ENCODE data around the gene DAP.
"Not testable (repeated sequence)": the region's sequence is repeated elsewhere in the genome, so short reads cannot be mapped to it uniquely, and the experiment has no call there.

The DAP gene

DNA sequence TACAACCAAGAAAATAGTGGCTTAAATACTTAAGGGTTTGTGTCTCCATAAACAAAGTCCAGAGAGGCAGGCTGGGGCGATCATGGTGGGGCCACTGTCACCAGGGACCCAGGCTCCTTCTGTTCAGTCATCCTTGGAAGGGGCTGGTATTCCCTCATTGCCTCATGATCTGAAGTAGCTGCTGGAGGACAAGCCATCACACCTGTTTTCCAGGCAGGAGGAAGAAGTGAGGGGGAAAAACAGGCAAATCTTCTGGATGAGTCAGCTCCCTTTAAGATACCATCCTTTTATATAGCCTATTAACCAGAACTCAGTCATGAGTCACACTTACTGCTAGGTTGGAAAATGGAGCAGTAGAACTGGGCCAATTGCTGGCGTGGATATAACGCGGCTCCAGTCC, 92.3 kb downstream of the DAP start:
- no peak for DNase-seq

DNA sequence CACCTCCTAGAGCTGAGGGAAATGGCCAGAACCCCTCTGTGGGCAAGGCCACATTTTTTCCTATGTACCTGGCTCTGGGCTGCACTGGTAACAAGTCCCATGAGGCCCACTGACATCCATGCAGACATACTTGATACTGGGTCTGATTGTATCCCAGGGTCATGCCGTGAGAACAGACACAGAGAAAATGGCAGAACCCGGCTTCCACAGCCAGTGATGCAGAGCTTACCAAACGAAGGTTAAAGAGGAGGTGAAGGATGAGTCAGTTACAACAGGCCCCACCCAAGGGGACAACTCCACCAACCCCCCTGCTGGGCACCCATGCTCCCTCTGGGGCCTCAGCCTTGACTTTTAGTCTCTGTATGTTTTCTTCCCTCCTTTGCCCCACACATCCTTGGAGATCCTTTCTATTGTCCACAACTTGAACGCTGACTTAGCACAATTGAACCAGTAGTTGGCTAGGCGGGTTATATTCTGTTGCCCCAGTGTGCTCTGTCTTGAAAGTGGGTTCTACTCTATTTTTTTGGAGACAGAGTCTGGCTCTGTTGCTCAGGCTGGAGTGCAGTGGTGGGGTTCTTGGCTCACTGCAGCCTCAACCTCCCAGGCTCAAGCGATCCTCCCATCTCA, 93.5 kb downstream of the DAP start:
- DNase-seq = no peak

DNA sequence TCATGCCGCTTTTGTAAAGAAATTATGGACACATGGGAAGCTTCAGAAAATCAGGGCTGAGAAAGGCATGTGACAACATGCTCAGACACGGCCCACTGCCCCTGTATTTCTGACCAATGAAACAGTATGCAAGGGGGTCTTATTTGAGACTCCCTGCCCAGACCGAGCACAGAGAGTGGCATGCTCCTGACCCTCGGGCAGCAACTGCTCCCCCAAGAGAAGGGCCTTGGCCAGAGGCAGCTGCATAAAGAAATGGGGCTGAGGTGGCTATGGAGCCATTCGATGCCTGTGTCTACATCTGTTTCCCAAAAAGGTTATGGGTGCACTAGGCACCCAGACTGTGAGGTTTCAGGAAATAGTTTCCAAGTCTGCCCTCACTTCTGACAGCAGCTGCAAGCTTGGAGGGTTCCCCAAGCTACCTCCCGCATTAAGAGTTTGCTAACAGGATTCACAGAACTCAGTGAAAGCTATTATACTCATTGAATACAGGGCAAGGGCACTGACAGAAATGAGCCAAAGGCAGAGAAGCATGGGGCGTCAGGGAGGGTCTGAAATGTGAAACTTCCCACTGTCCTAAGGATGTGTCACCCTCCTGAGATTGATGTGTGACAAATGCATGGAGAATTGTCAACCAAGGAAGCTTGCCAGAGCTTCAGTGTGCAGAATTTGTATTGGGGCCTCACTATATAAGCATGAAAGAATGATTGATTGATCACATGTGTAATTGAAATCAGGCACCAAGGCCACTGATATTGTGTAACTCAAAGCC, 94.3 kb downstream of the DAP start:
- no peak for DNase-seq

DNA sequence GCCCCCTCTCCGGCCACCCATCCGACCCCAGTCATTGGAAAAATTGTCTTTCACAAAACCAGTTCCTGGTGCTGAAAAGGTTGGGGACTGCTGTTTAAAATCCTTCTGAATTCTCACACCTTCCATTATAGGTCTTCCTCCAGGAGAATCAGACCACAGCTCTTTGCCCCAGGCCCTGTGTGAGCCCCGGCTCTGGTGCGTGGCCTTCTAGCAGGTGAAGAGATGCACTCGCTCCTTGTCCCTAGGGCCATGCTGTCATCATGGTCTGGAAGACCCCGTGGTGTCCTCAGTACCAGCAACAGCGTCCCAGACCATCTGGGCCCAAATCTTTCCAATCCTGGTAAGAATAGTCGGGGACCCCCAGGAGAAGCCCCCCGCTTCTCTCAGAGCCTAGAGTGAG, 95.2 kb downstream of the DAP start:
- no peak for DNase-seq

DNA sequence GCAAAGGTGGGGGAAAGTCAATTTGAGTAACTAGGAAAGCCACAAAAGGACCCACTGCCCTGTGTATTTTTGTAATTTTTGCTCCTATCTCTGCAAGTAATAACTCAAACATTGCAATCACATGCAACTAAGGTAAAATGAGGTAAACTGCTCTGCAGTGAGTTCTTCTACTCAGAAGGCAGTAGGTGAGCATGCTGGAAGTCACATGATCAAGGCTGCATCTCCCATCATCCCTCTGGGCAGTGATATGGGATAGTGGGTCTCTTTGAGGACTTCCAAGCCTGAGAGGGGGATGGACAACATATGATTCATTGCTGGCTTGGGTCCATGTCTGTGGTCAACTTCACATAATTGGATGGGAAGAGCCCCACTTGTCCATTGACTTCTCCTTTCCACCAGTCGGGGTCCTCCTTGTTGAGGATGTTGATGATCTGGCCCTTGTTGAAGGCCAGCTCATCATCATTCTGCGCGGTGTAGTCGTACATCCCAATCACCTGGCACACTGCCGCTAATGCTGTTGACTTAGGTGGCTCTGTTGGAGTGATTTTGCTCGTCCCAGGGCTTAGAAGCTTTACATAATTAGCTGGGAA, 96.8 kb downstream of the DAP start:
- DNase-seq = not testable (repeated sequence)

DNA sequence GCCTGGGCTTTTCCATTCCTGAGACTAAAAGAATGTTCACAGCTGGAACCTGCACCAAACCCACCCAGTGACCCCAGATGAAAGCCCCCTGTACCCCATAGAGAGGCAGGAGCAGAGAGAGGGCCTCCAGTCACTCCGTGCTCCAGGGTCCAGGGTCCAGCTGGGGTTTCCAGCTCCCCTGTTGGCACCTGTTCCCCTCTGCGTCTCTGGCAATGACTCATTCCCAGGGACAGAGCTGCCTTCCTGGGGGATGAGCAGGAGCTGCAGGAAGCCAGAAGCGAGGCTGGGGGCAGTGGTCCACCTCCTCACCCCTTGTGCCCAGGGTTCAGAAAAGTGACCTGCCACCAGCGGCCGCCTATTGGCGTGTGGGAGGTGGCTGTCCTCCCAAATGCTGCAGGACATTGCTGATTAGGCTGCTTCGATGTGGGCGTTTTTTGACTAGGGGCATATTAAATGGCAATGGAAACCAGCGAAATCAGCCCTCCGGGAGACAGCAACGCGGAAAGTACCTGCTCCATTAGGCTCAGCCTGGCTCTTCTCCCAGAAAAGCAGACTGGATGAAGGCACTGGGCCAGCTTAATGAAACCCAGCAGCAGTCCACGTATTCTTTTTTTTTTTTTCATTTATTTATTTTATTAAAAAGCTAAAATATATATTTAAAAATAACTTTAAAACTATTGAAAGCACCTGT, 97.4 kb downstream of the DAP start:
- DNase-seq = no peak

DNA sequence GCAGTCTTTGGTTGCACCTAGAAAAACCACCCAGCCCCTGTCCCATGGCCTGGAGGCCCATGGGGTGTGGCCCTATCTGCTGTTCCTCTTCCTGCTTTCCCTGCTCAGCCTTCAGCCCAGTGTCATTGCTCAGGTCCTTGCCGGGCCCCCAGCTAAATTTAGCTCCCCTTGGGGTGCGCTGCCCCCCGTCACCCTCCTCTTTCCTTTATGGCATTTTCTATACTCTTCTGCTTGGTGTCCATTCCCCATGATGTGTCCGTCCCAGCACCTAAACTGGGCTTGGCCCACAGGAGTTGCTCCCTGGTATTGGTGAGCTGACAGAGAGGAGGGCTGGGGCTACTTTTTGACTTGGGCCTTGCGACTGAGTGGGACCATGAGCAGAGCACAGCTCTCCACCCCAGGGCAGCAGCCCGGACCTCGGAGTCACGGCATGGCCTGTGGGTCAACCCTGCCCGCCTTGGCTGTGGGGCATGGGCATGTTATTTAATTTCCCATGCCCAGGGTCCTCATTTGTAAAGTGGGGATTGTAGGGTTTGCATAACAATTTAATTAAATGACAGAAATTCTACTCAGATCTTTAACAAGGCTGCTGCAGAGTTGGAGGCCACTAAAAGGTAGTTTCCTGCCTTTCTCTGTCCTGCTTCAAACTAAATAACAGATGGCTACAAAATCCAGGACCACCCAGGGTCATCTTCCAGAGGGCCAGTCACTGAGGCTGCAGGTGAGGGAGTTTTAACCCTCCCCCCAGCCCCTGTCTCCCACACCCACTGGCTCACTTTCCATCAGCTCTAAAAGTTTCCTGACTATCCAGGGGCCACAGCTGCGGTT, 98.2 kb downstream of the DAP start:
- DNase-seq = no peak

DNA sequence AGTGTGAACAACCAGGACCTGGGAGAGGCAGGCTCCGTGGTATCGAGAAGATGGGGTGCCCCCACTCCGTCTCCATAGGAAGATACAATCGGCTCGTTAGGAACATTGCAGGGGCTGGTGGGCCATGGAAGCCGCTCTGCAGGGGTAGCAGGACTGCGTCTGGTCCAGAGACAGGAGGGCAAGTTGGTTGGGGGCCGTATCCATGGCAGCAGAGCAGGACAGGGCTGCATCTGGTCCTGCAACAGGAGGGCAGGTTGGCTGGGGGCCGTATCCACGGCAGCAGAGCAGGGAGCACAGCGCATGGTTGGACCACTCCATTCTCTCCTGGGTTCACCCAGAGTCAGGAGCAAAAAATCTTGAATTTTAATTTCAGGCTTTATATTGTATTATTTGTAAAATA, 99.0 kb downstream of the DAP start:
- DNase-seq = no peak

DNA sequence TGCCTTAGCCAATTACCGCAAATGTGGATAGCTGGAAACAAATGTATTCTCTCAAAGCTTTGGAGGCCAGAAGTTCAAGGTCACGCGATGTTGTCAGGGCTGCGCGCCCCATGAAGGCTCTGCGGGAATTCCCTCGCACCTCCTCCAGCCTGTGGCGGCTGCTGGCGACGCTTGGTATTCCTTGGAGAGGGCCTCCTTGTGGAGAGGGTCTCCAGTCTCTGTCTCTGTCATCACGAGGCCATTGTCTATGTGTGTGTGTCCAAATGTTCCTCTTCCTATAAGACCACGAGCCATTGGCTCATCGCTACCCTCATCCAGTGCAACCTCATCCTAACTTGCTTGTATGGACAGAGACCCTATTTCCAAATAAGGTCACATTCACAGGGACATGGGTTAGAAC, 99.6 kb downstream of the DAP start:
- DNase-seq = no peak

DNA sequence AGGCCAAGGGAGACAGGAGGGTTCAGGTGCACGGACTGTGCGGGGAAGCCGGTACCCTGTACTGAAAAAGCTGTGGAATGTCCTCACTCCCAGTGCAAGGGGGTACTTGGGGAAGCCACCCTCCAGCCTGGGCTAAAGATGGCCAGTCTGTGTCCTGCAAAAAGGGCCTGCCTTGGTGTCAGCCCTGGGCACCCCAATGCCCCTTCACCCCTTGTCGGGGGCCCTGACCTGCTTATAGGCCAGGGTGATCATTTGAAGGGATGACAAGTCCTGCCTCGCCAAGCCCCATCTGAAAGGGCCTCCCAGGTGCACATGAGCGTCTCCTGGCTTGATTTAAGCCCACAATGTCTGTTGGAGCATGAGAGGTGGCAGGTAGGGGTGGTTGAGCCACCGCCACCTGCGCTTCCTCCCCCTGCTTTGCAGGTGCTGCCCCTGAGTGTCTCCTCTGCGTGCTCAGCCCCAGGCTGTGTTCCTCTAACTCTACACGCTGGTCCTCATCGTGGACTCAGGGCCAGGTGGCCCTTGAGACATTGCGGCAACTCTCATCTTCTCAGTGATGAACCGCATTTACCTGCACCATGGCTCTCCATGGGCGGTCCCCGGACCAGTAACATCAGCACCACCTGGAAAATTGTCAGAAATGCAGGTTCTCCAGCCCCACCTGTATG, 100.2 kb downstream of the DAP start:
- no peak for DNase-seq

DNA sequence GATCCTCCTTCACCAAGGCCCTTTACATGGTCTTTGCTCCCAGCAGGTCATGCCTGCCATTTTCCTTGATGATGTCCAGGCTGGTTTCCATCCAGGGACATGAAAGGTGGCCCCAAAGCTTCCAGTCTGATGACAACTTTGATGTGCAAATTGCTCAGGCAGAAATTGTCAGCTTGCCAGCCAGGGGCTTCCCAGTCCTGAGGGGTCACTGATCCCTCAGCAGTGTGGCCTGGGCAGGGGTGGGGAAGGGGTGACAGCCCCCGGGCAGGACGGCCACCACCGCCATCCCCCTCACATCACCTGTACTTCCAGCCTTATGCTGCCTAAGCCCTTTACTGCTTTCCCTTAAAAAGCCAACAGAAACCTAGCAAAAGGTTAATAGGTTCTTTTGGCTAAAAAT, 100.9 kb downstream of the DAP start:
- no peak for DNase-seq

DNA sequence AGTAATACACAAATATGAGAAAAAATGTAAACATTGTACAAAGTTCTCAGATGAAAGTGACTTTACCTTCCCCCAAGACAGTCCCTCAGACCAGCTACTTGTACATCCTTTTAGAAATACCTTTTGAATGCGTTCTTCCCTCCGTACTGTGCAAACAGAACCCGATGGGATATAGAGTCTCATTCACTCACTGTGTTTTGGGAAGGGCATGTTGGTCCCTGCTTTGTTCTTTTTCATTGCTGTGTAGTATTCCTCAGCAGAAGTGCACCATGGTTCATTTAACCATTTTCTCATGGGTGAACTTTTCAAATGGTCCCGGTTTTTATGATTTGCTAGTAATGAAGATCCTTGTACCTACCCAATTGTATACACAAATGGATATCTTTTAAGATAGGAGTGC, 102.8 kb downstream of the DAP start:
- DNase-seq = no peak

DNA sequence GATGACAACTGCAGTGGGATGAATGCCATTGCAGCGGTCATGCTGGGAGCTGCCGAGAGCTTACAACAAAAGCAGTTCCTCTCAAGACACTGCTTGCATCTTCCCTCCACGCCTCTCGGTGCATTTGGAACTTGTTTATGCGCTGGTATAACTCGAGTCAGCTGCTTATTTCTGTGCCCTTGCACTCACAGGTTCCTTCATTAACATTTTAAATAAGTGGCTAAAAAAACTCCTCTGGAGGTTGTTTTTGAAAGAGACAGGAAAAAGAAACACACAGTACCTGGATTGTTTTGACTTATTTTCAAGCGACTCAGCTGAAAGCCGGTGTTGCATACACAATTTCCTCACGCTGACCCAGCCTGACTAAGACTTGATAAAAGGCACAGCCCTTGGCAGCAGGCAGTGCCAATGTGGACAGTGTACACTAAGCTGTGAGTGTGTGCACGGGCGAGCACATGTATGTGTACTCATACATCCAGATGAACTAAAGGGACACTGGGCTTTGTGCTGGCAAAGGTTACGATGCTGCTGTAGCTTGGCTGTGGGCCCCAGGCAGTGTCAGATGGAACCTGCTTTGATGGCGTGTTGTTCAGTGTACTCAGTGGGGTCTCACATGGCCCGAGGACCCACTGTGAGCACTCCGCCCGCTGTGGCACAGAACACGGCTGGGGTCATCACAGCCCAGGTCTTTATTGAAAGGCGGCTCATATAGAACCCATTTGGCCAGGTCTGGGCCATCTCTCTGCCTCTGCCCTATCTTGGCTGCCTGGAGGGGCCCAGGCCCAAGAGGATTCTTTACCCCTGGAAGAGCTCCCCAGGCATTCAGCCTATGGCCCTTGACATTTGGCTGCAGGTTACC, 104.8 kb downstream of the DAP start:
- DNase-seq = no peak

DNA sequence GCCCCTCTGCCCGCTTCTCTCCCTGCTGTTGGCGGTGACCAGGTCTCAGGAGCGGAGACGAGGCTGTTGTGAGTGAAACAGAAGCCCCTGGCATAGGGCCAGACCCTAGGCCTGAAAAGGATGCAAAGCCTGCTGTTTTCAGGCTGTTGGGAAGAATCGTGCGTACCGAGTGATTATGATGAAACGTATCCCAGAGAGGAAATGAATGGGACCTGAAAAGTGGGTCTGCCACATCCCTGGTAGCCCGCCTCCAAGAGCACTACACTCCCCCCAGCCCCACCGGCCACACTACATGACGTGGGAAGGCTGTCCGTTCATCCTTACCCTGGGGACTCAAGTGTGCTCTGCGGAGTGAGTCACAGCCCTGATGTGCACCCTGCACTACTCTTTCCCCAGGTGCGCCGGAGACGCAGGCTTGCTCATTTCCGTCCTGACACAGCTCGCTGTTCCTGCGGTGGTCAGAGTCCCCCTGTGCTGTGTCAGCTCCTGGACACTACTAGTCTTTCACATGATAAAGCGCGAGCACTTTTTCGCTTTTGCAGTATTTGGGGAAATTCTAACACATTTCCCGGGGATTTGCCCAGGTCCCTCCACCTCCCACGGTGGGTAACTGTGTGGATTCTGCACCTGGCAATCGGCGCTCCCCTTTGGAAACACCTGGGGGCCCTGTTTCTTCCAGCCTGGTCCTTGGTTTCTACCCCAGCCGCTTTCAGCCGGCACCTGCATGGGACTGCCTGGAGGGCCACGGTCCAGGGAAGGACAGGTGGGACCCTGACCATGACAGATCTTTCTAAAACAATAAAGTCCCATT, 105.7 kb downstream of the DAP start:
- DNase-seq = peak; percentile 45

DNA sequence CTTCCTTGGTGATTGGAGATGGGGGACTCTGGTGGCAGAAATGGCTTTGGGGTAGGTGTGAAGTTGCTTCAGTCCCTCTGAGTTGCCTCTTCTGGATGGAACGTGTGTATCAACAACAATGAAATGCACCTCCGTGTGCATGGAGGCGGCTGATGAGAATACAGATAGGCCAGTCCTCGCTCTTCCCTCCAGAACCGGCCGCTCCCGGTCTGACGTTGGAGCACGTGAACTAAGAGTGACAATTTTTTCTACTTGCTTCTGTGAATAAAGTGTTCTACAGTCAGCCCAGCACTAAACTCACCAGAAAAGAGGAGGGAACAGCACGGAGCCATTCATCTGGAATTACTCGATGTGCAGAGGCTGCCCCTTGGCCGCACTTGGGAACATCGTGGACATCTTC, 106.5 kb downstream of the DAP start:
- DNase-seq = no peak

DNA sequence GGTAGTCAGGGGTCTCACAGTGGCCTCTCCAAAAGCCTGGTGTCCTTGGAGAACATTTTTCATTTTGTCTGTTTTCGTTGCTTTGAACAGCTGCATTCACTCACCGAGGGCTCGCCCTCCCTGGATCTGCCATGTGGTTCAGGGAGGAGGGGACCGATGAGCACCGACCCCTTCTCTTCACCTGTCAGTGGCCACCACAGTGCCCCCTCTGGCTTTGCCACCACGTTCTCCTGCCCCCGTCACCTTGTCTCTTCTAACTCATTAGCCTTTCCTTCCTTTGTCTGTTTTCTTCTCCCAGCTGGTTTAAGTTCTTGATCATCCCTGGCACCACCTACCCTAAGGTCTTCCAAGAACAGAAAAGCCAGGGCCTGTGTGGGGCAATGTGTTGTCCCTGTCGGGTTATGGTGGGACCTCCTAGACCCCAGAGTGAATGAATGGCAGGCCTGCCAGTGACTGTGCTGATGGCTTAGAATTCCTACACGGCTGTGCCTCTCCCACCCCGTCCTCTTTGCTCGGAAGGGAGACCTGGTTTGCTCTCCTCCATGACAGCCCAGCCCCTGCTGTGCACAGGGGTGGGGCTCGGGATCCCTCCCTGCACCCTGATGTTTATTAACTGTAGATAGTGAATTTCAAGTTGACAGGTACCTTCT, 107.2 kb downstream of the DAP start:
- DNase-seq = no peak

DNA sequence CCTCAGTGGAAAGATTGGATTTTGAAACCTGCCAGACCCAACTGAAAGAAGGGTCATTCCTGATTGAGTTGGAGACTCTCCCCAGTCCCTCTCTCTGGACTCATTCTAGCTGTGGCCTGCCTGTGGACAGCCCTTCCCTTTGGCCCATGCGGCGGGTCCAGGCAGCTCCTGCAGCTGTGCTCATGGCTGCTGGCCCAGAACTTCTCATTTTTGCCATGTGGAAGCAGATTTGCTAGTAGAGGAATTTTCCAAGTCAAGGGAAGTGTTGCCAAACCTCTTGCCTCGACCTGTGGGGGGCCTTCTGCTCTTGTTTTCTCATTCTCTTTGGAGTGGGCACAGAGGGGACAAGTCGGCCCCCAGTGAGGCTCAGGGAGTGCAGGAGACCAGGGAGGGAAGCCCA, 108.0 kb downstream of the DAP start:
- no peak for DNase-seq

DNA sequence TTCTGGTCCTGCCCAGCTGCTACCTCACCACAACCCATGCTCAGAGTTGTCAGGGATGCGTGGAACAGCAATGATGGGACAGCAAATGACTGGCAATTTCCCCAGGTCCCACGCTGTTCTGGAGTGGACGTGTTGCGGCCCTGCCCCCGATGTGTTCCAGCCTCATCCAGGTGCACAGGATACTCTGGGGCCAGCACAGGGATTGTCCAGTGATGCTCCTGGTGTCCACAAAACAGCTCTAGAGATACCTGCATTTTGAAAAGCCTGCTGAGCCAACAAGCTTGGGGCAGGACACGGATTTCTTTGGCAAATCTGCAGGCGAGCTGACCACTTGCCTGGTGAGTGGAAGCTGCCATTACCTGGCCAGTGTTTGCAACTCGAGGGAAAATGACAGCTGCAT, 108.4 kb downstream of the DAP start:
- no peak for DNase-seq

DNA sequence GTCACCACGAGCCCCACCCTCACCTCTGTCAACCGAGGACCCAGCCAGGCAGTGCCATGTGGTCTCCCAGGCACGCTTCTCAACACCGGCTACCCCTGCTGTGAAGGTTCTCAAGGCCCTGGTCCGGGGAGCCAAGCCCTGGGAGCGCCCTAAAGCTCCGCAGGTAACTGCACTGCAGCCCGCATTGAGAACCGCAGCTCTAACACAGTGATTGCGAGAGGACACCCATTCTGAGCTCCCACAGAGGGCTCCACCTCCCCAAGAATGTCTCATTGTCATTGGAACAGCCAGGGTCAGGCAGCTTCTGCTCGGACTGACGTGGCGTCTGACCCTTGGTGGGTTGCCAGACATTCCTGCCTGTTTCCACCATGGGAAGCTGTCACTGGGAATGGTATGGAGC, 108.9 kb downstream of the DAP start:
- DNase-seq = no peak
